GM19240 (cell line): ENCODE measurements around the gene GIMD1.
"Not testable (repeated sequence)": the region's sequence is repeated elsewhere in the genome, so short reads cannot be mapped to it uniquely, and the experiment has no call there.

ENCODE experiments used
- DNase-seq: peaks from one replicate; pipeline ENCODE4 v3.0.0; 2011; ENCODE audit warnings: low spot score; ENCODE audit not compliant: insufficient read length

The GIMD1 gene

GRCh38 chr4:106351016-106351415 is 17.6 kb downstream of the GIMD1 start:
- DNase-seq: no peak

- no peak for DNase-seq
Measured at GRCh38 chr4:106347167-106347566, 21.4 kb downstream of the GIMD1 start.

GRCh38 chr4:106344647-106344970 is 24.0 kb downstream of the GIMD1 start:
- no peak for DNase-seq

DNA sequence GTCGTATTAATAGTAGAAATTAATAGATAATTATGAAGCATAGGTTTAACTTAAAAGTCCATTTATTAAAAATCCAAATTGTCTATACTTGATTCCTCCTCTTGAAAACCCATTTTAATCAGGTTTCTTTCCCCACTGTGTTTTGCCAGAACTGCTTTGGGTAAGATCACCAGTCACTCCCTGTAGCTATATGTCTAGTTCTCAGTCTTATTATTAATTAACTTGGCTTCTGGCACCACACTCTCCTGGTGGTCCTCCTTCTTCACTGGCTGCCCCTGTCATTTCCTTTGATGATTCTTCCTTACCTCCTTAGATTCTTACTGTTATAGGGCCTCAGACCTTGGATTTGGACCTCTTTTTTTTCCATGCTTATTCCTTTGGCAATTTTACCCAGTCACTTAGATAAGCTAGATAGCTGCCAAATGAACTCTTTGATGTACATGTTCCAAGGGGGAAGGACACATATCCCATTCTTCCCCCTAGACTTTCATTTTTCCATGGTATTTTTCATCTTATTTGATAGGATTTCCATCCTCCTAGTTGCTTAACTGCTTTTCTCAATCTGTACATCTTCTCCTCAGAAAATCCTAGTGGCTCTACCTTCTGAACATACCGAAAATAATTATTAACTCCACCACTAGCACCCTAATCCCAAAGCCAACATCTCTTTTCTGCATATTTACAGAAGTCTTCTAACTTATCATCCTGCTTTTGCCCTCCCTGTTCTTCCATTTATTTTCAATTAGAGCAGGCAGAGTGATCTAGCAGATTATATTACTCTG is 24.5 kb downstream of the GIMD1 start:
- DNase-seq: no peak

DNA sequence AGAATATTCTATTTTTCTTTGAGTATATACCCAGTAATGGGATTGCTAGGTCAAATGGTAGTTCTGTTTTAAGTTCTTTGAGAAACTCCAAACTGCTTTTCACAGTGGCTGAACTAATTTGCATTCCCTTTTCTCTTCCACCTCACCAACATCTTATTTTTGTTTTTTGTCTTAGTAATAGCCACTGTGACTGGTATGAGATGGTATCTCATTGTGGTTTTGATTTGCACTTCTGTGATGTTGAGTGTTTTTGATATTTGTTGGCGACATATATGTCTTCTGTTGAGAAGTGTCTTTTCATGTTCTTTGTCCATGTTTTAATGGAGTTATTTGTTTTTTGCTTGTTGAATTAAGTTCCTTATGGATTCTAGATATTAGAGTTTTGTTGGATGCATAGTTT is 27.8 kb downstream of the GIMD1 start:
- no peak for DNase-seq

GRCh38 chr4:106339431-106339830 is 29.1 kb downstream of the GIMD1 start:
- DNase-seq: no peak

- no peak for DNase-seq
Measured at GRCh38 chr4:106338671-106339070, 29.9 kb downstream of the GIMD1 start.

DNA sequence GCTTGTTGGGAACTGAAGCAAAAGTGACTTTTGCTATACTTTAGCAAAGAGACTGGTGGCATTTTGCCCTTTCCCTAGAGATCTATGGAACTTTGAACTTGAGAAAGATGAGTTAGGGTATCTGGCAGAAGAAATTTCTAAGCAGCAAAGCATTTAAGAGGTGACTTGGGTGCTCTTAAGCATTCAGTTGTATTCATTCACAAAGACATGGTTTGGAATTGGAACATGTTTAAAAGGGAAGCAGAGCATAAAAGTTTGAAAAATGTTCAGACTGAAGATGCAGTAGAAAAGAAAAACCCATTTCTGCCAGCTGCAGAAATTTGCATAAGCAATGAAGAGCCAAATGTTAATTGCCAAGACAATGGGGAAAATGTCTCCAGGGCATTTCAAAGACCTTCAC is 30.7 kb downstream of the GIMD1 start:
- no peak for DNase-seq

DNA sequence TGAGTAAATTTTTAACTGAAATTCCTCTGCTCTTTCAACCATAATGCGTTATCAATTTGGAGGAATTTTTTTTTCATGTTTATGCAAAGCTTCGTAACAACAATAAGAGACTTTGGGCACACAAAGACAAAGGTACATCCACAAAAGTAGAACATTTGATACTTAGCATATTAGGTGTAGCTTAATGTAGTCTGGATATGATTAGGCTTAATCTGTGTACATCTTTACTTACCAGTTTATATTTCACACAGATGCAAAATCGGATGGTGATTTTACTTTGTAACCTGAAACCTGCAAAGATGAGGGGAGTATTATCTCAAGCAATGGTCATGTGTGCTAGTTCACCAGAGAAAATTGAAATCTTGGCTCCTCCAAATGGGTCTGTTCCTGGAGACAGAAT is 32.0 kb downstream of the GIMD1 start:
- DNase-seq: no peak

- no peak for DNase-seq
Measured at GRCh38 chr4:106334741-106335470, 33.7 kb downstream of the GIMD1 start.

- DNase-seq: no peak
Measured at GRCh38 chr4:106333186-106333585, 35.4 kb downstream of the GIMD1 start.

- DNase-seq: no peak
Measured at GRCh38 chr4:106329041-106329618, 39.4 kb downstream of the GIMD1 start.

DNA sequence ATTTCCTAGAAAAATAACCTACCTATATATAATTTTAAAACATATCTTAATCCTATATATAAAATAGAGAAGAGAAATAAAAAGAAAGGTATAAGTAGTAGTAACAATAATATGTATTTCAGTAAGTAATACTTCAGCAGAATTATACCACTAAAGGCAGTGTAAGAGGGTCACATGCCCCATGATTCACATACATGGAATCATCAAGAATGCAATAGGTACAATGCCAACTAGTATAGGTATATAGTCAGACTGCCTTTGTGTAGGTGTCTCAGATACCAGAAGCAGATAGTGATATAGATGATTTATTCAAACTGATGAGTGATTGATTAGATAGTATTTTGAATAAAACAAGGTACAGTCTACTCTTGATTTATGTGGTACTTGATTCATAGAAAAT is 42.8 kb downstream of the GIMD1 start:
- no peak for DNase-seq

DNA sequence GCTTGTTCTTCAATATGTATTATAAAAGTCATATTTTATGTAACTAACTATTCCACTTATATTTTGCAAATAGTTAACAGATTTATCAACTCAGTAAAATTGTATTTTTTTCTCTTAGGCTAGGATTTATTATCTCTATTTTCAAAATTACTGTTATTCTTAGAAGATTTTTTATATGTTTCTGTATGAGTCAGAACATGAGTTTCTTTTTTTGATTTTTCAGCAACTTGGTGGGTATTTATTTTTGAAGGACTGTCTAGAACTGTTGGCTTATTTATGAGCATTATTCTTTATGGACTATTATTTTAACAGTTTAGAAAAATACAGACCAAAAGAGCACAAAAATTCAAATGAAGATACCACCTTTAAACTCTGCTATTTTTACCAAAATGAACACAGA is 45.5 kb downstream of the GIMD1 start:
- no peak for DNase-seq

GRCh38 chr4:106321814-106322213 is 46.8 kb downstream of the GIMD1 start:
- not testable (repeated sequence) for DNase-seq

- DNase-seq: not testable (repeated sequence)
Measured at GRCh38 chr4:106321168-106321567, 47.4 kb downstream of the GIMD1 start.

- no peak for DNase-seq
Measured at GRCh38 chr4:106320235-106320634, 48.3 kb downstream of the GIMD1 start.

GRCh38 chr4:106318511-106318910 is 50.1 kb downstream of the GIMD1 start:
- DNase-seq: no peak

DNA sequence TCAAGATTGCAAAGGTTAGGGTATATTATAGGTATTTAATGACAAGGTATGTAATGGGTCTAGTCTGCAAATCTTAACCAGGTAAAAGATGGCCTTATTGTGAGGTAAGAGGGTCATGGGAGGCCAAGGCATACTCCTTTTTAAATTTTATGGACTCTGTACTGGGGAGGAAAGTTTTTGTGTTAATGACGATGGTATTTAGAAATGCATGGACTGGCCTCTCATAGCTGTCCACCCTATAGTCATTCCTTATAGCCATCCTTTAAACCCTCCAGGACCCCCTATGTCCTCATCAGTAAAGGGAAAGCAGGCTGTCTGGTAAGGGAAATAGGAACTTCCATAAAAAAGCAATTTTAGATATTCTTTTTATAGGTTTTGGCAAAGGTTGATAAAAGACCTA is 50.8 kb downstream of the GIMD1 start:
- no peak for DNase-seq

DNA sequence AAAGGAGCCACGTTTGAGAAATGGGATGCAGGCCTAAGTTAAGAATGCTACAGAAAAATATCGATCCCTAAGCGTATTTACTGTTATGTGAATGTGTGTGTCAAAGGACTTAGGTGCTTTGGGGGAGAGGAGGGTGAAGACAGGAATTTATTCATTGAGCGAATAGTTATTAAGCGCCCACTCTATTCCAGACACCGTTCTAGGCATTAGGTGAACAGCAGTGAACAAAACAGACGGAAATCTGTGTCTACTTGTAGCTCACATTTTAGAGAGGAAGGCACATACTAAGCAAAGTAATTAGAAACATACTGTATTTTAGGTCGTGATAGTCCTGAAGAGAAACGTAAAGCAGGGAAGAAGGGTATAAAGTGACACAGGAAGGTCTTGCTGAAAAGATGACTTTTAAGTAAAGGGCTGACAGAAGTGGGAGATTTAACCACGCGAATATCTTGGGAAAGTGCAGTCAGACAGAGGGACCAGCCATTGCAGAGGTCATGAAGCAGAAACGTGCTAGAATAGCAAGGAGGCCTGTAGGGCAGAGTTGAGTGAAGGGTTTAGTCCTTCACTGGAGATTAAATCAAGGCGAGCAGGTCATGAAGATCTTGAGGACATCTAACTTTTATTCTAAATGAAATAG is 51.7 kb downstream of the GIMD1 start:
- DNase-seq: no peak

GRCh38 chr4:106315968-106316772 is 52.4 kb downstream of the GIMD1 start, which contains the start of the genes AIMP1 and TBCK:
Gene AIMP1 (plus strand): TSS chr4:106316550. CDS start chr4:106325010, 8,460 bp downstream.
Gene TBCK (minus strand): TSS chr4:106316209. CDS start chr4:106308960, 7,249 bp downstream.
- DNase-seq: peak; percentile 55
